ENCODE data around the gene C1S.

The C1S gene

GRCh38 chr12:7092229-7092985 lies 31.9 kb downstream of the C1S start, which contains the start of gene C1R:
TSS of gene C1R (minus strand) at chr12:7092445. CDS start at chr12:7092388, 57 bp downstream.
- Histone ChIP-seq H3K4me3 (ENCODE audit: low read length) (peak within 1 kb of the TSS; percentile 76), H3K9ac (ENCODE audit: low read length) (peak within 1 kb of the TSS; percentile 58; the same call in 1 of the 2 replicates), H3K4me2 (ENCODE audit: low read depth, low read length) (peak within 1 kb of the TSS; percentile 93)

GRCh38 chr12:7092986-7093460 lies 32.5 kb downstream of the C1S start:
- no peak overlapping the region for H3K9ac ChIP-seq (ENCODE audit: low read length)
- no peak overlapping the region for H3K4me3 ChIP-seq (ENCODE audit: low read length)
- H3K27me3 ChIP-seq (replicated peaks; ENCODE audit: insufficient read depth, low read length), result no peaks in the 10 kb centered on the region
- no peaks in the 10 kb centered on the region for H3K9me2 ChIP-seq (replicated peaks; ENCODE audit: insufficient read depth, low read length)
- H3K79me2 ChIP-seq (ENCODE audit: low read length), result no peaks in the 10 kb centered on the region
- H3F3A ChIP-seq (ENCODE audit: insufficient read depth, low read length), result no peaks in the 10 kb centered on the region
- no peaks in the 10 kb centered on the region for H3K9me3 ChIP-seq (replicated peaks; ENCODE audit: insufficient read depth, low read length)
- peak overlapping the region; percentile 99; the same call in 1 of the 2 replicates for H2AFZ ChIP-seq (ENCODE audit: low read length)
- H4K20me1 ChIP-seq (ENCODE audit: insufficient read depth, low read length), result no peaks in the 10 kb centered on the region
- H3K4me1 ChIP-seq (ENCODE audit: low read length), result peaks cover 5% of the 10 kb centered on the region; the same call in 1 of the 2 replicates
- DNase-seq, result no peak
- TF ChIP-seq EZH2 (optimal IDR thresholded peaks at IDR 0.05; ENCODE audit: low read depth, low read length) (no peak), CTCF (IDR thresholded peaks at IDR 0.05; ENCODE audit: low read length) (no peak), EZH2phosphoT487 (IDR thresholded peaks at IDR 0.05; ENCODE audit: low read length) (no peak)
- no peak overlapping the region for H3K27ac ChIP-seq (ENCODE audit: low read length)
- H3K4me2 ChIP-seq (ENCODE audit: low read depth, low read length), result no peak overlapping the region
- no peaks in the 10 kb centered on the region for H3K36me3 ChIP-seq (replicated peaks; ENCODE audit: insufficient read depth, low read length)

More at GRCh38 chr12:7092229-7092985, 31.9 kb downstream of the C1S start, which contains the start of gene C1R:
- Histone ChIP-seq H2AFZ (ENCODE audit: low read length) (peak within 1 kb of the TSS; percentile 99), H3K36me3 (replicated peaks; ENCODE audit: insufficient read depth, low read length) (no peaks in the 10 kb centered on the region), H3K27ac (ENCODE audit: low read length) (no peak within 1 kb of the TSS), H3F3A (ENCODE audit: insufficient read depth, low read length) (no peaks in the 10 kb centered on the region), H4K20me1 (ENCODE audit: insufficient read depth, low read length) (no peaks in the 10 kb centered on the region), H3K27me3 (replicated peaks; ENCODE audit: insufficient read depth, low read length) (no peaks in the 10 kb centered on the region), H3K79me2 (ENCODE audit: low read length) (no peaks in the 10 kb centered on the region), H3K4me1 (ENCODE audit: low read length) (peaks cover 5% of the 10 kb centered on the region; the same call in 1 of the 2 replicates), H3K9me3 (replicated peaks; ENCODE audit: insufficient read depth, low read length) (no peaks in the 10 kb centered on the region), H3K9me2 (replicated peaks; ENCODE audit: insufficient read depth, low read length) (no peaks in the 10 kb centered on the region)
- DNase-seq, result peak; percentile 59
- no peak for TF ChIP-seq EZH2phosphoT487 (IDR thresholded peaks at IDR 0.05; ENCODE audit: low read length)
- TF ChIP-seq CTCF (IDR thresholded peaks at IDR 0.05; ENCODE audit: low read length), result peak; percentile 86

GRCh38 chr12:7093486-7093885 lies 33.0 kb downstream of the C1S start:
- no peak overlapping the region for H3K27ac ChIP-seq (ENCODE audit: low read length)
- no peak for DNase-seq
- no peak for TF ChIP-seq CTCF (IDR thresholded peaks at IDR 0.05; ENCODE audit: low read length)
- no peak for TF ChIP-seq EZH2 (optimal IDR thresholded peaks at IDR 0.05; ENCODE audit: low read depth, low read length)
- no peak for TF ChIP-seq EZH2phosphoT487 (IDR thresholded peaks at IDR 0.05; ENCODE audit: low read length)
- H3K79me2 ChIP-seq (ENCODE audit: low read length), result no peaks in the 10 kb centered on the region
- no peak overlapping the region for H3K4me2 ChIP-seq (ENCODE audit: low read depth, low read length)
- H3K4me3 ChIP-seq (ENCODE audit: low read length), result no peak overlapping the region
- H3K9me3 ChIP-seq (replicated peaks; ENCODE audit: insufficient read depth, low read length), result no peaks in the 10 kb centered on the region
- peaks cover 5% of the 10 kb centered on the region; the same call in 1 of the 2 replicates for H3K4me1 ChIP-seq (ENCODE audit: low read length)
- H3K9ac ChIP-seq (ENCODE audit: low read length), result no peak overlapping the region
- no peaks in the 10 kb centered on the region for H3K27me3 ChIP-seq (replicated peaks; ENCODE audit: insufficient read depth, low read length)
- no peaks in the 10 kb centered on the region for H4K20me1 ChIP-seq (ENCODE audit: insufficient read depth, low read length)
- H3K9me2 ChIP-seq (replicated peaks; ENCODE audit: insufficient read depth, low read length), result no peaks in the 10 kb centered on the region
- H3K36me3 ChIP-seq (replicated peaks; ENCODE audit: insufficient read depth, low read length), result no peaks in the 10 kb centered on the region
- H3F3A ChIP-seq (ENCODE audit: insufficient read depth, low read length), result no peaks in the 10 kb centered on the region
- H2AFZ ChIP-seq (ENCODE audit: low read length), result no peak overlapping the region
